ENCODE data around the gene HAVCR2. TPM values are rescaled to one million over a fixed set of nuclear protein-coding genes. Genes with fewer than 3 reads are reported as not detected.
"Not testable (repeated sequence)": the region's sequence is repeated elsewhere in the genome, so short reads cannot be mapped to it uniquely, and the experiment has no call there.

The HAVCR2 gene
- total RNA-seq, 2 experiments from 2014 or later = 30.9 to 34.7 TPM

DNA sequence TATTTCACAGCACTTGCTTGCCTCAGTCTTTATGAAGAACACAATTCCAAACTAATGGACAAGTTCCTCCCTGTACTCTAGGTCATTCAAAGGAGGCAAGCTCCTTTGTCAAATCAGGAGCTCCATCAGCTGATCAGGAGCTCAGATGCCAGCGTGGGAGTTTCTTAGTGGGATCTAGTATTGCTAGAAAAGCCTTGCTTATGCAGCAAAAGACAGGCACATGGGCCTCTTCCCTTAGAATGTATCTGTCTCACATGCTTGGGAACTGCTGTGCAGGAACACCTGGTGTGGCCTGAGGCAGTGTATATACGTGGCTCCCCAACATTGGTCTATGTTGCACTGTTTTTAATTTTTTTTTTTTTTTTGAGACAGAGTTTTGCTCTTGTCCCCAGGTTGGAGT, 28.6 kb downstream of the HAVCR2 start:
- Mint-ChIP-seq H3K27ac (peak overlapping the region; percentile 31), H3K36me3 (ENCODE audit: low read depth) (peaks cover 22% of the 10 kb centered on the region), H3K4me1 (peaks cover 16% of the 10 kb centered on the region), H3K9me3 (no peaks in the 10 kb centered on the region), H3K4me3 (no peak overlapping the region), H3K27me3 (no peaks in the 10 kb centered on the region)
- ChIA-PET POLR2A (no interaction called here), CTCF (no interaction called here)
- DNase-seq = no peak

GRCh38 chr5:157076558-157076957, 32.3 kb downstream of the HAVCR2 start:
- Mint-ChIP-seq H3K27me3 (no peaks in the 10 kb centered on the region), H3K27ac (peak overlapping the region; percentile 54), H3K36me3 (ENCODE audit: low read depth) (peaks cover 11% of the 10 kb centered on the region), H3K4me3 (no peak overlapping the region), H3K9me3 (peaks cover 3% of the 10 kb centered on the region), H3K4me1 (peaks cover 47% of the 10 kb centered on the region)
- ChIA-PET POLR2A (no interaction called here), CTCF (interaction anchor here (0.6 to 1.5 kb wide), 5 partner anchors 15 to 557 kb away, joined by 3 to 4 read pairs (median 4); no protein-coding TSS in a partner anchor)
- no peak for DNase-seq

GRCh38 chr5:157072508-157072907, 36.3 kb downstream of the HAVCR2 start:
- Mint-ChIP-seq H3K4me3 (no peak overlapping the region), H3K9me3 (peaks cover 3% of the 10 kb centered on the region), H3K27ac (peak overlapping the region; percentile 31), H3K27me3 (no peaks in the 10 kb centered on the region), H3K36me3 (ENCODE audit: low read depth) (peaks cover 9% of the 10 kb centered on the region), H3K4me1 (peaks cover 50% of the 10 kb centered on the region)
- ChIA-PET CTCF (interaction anchor here (1.1 to 1.2 kb wide), 2 partner anchors 14 to 26 kb away, joined by 3 to 4 read pairs; partner anchors contain the start of gene HAVCR1), POLR2A (no interaction called here)
- peak; percentile 9 for DNase-seq

DNA sequence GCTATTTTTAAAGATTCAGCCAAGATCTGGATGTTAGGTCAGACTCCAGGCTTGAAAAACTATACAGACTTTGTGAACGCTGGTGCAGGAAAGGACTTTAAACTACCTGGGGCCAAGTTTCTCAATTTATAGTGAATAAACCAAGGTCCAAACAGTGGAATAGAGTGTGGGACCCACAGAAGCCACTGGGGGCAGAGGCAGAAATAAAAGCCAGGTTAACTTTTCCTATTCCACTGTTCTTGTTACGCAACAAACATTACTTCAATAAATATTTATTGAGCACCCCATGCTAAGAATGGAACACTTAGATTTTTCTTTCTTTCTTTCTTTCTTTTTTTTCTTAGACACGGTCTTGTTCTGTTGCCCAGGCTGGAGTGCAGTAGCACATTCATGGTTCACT, 38.9 kb downstream of the HAVCR2 start:
- CTCF ChIA-PET = no interaction called here
- Mint-ChIP-seq H3K36me3 (ENCODE audit: low read depth) (peaks cover 8% of the 10 kb centered on the region), H3K9me3 (peaks cover 3% of the 10 kb centered on the region), H3K4me1 (peaks cover 38% of the 10 kb centered on the region), H3K27me3 (no peaks in the 10 kb centered on the region), H3K27ac (no peak overlapping the region), H3K4me3 (no peak overlapping the region)
- no peak for DNase-seq
- POLR2A ChIA-PET = no interaction called here

- Mint-ChIP-seq H3K4me3 (no peak overlapping the region), H3K4me1 (peaks cover 32% of the 10 kb centered on the region), H3K36me3 (ENCODE audit: low read depth) (peaks cover 3% of the 10 kb centered on the region), H3K9me3 (no peaks in the 10 kb centered on the region), H3K27ac (no peak overlapping the region), H3K27me3 (no peaks in the 10 kb centered on the region)
- ChIA-PET POLR2A (no interaction called here), CTCF (no interaction called here)
- no peak for DNase-seq
These were observed 40.1 kb downstream of the HAVCR2 start for GRCh38 chr5:157068785-157069184.

DNA sequence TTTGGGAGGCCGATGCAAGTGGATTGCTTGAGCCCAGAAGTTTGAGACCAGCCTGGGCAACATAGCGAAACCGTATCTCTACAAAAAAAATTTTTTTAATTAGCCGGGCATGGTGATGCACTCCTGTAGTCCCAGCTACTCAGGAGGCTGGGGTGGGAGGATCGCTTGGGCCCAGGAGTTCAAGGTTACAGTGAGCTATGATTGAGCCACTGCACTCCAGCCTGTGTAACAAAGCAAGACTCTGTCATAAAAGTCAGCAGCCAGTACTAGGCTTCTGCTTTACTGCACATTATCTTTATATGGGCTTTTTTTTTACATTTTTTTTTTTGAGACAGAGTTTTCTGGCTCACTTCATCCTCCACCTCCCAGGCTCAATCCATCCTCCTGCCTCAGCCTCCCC, 40.5 kb downstream of the HAVCR2 start:
- no peak for DNase-seq
- no peaks in the 10 kb centered on the region for H3K9me3 Mint-ChIP-seq
- H3K27me3 Mint-ChIP-seq = no peaks in the 10 kb centered on the region
- no peaks in the 10 kb centered on the region for H3K36me3 Mint-ChIP-seq (ENCODE audit: low read depth)
- peaks cover 28% of the 10 kb centered on the region for H3K4me1 Mint-ChIP-seq
- no peak overlapping the region for H3K4me3 Mint-ChIP-seq
- ChIA-PET POLR2A (no interaction called here), CTCF (no interaction called here)
- H3K27ac Mint-ChIP-seq = no peak overlapping the region

DNA sequence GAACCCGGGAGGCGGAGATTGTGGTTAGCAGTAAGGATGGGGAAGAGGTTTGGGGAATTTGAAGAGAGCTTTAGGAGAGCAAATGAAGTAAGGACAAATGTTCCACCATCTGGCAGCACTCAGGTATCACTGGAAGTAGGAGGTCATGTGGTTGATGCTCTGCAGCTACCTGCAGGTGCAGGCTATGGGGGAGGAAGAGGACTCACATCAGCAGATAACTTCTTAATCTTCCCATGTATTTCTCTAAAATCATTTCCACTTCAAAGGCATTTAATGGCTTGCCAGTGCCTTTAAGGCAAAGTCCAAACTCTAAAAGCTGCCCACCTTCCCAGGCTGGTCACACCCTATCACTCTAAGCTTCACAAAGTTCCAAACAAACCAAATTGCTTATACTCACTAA, 41.8 kb downstream of the HAVCR2 start:
- no peaks in the 10 kb centered on the region for H3K9me3 Mint-ChIP-seq
- H3K36me3 Mint-ChIP-seq (ENCODE audit: low read depth) = no peaks in the 10 kb centered on the region
- ChIA-PET POLR2A (no interaction called here), CTCF (interaction anchor here (1.1 kb wide), 1 partner anchor 8 kb away, joined by 3 read pairs; the partner anchor contains the start of gene HAVCR1)
- H3K27ac Mint-ChIP-seq = no peak overlapping the region
- H3K4me3 Mint-ChIP-seq = no peak overlapping the region
- H3K4me1 Mint-ChIP-seq = peaks cover 15% of the 10 kb centered on the region
- no peaks in the 10 kb centered on the region for H3K27me3 Mint-ChIP-seq
- DNase-seq = no peak

GRCh38 chr5:157066080-157066479, 42.8 kb downstream of the HAVCR2 start:
- DNase-seq = no peak
- Mint-ChIP-seq H3K9me3 (no peaks in the 10 kb centered on the region), H3K4me3 (no peak overlapping the region), H3K27me3 (no peaks in the 10 kb centered on the region), H3K27ac (no peak overlapping the region), H3K36me3 (ENCODE audit: low read depth) (no peaks in the 10 kb centered on the region), H3K4me1 (peaks cover 9% of the 10 kb centered on the region)
- POLR2A ChIA-PET = no interaction called here
- CTCF ChIA-PET = no interaction called here

DNA sequence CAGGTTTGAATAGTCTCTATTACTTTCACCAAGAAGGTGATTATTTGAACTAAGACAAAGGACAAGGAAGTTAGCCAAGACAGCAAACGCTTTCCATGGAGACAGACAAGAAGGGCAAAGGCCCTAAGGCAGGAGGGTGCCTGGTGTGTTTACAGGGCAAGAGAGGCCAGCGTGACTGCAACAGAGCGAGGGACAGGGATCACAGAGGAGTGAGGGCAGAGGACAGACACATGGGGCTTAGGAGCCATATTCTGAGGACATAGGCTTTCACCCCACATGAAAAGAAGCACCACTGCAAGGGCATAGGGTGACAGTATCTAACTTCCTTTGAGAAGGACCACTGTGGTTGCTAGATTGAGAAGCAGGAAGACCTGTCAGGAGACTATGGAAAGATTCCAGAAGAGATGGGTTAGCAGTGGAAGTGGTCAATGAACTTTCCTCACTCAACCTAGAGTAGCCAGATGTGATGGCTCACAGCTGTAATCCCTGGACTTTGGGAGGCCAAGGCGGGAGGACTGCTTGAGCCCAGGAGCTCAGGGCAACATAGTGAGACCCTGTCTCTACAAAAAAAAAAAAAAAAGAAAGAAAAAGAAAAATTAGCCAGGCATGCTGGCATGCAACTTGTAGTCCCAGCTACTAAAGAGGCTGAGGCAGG, 44.9 kb downstream of the HAVCR2 start:
- H3K27me3 Mint-ChIP-seq = no peaks in the 10 kb centered on the region
- no peak overlapping the region for H3K27ac Mint-ChIP-seq
- H3K4me1 Mint-ChIP-seq = peaks cover 8% of the 10 kb centered on the region
- no peak for DNase-seq
- no peak overlapping the region for H3K4me3 Mint-ChIP-seq
- ChIA-PET CTCF (interaction anchor here (0.9 to 1.4 kb wide), 2 partner anchors 11 to 13 kb away, joined by 4 to 6 read pairs; no protein-coding TSS in a partner anchor), POLR2A (no interaction called here)
- H3K9me3 Mint-ChIP-seq = no peaks in the 10 kb centered on the region
- no peaks in the 10 kb centered on the region for H3K36me3 Mint-ChIP-seq (ENCODE audit: low read depth)

DNA sequence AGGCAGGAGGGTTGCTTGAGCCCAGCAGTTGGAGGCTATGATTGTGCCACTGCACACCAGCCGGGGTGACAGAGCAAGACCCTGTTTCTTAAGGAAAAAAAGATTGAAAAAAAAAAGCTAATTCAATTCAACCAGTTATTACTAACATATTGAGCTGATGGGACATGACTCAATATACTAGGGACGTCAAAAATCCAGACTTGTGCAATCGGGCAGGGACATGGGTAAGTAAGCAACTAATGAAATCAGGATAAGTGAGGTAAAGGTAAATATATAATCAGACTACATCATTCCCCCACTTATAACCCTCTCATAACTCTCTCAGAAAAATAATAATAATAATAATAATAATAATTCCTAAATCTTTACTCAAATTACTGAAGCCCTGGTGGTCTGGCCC, 49.0 kb downstream of the HAVCR2 start:
- Mint-ChIP-seq H3K9me3 (no peaks in the 10 kb centered on the region), H3K4me3 (no peak overlapping the region), H3K4me1 (peaks cover 3% of the 10 kb centered on the region), H3K27ac (no peak overlapping the region), H3K36me3 (ENCODE audit: low read depth) (no peaks in the 10 kb centered on the region), H3K27me3 (no peaks in the 10 kb centered on the region)
- ChIA-PET CTCF (interaction anchor here (0.6 to 1.7 kb wide), 2 partner anchors 10 to 311 kb away, joined by 3 to 9 read pairs; no protein-coding TSS in a partner anchor), POLR2A (no interaction called here)
- DNase-seq = no peak

- CTCF ChIA-PET = interaction anchor here (1.0 to 1.7 kb wide), 5 partner anchors 8 to 14 kb away, joined by 3 to 9 read pairs (median 4); no protein-coding TSS in a partner anchor
- POLR2A ChIA-PET = no interaction called here
- no peaks in the 10 kb centered on the region for H3K36me3 Mint-ChIP-seq (ENCODE audit: low read depth)
These were observed 49.7 kb downstream of the HAVCR2 start, which contains the start of gene HAVCR1 for GRCh38 chr5:157059093-157059539. TSS of gene HAVCR1 (minus strand) at chr5:157059116. CDS start at chr5:157057943, 1,173 bp downstream.

DNA sequence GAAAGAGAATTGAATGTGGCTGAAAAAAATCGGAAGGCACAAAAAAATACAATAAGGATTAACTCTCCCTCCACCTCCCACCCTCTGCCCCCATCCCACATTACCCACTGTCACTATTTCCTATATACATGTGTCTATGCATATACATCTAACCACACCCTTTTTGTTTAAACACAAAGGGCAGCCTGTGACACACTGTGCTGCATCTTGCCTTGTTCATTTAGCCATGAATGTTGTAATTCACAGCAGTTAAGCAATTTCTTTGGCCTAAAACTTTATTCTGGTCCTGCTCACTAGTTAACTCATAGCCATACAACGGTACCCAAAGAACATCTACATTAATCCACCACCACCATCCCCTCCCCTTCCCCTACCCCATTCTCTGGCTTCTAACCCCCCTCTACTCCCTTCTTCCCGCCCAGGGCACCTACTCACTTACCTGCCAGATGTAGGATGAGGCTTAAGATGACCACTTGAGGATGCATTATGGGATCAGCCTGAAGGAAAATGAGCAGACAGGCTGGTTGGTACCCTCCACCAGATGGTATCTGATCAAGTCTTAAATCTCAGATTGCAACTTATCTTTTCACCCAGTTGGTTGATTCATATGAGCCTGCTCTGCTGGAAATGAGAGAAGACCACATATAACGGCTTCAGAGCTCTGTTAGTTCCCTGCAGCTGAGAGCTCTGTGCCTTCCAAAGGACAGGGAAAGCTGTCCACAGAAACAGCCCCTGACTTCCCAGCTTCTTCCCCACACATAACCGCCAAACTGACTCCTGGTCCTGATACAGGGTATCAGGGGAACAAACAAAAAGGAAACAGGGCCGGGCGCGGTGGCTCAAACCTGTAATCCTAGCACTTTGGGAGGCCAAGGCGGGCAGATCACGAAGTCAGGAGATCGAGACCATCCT, 51.1 kb downstream of the HAVCR2 start:
- no peaks in the 10 kb centered on the region for H3K36me3 Mint-ChIP-seq (ENCODE audit: low read depth)
- H3K27ac Mint-ChIP-seq = no peak overlapping the region
- POLR2A ChIA-PET = no interaction called here
- no peaks in the 10 kb centered on the region for H3K27me3 Mint-ChIP-seq
- no peak for DNase-seq
- peaks cover 3% of the 10 kb centered on the region for H3K4me1 Mint-ChIP-seq
- CTCF ChIA-PET = interaction anchor here (1.6 kb wide), 1 partner anchor 15 kb away, joined by 4 read pairs; no protein-coding TSS in a partner anchor
- H3K9me3 Mint-ChIP-seq = no peaks in the 10 kb centered on the region
- no peak overlapping the region for H3K4me3 Mint-ChIP-seq

More at GRCh38 chr5:157059093-157059539, 49.7 kb downstream of the HAVCR2 start, which contains the start of gene HAVCR1:
- no peak for DNase-seq
- Mint-ChIP-seq H3K27me3 (no peaks in the 10 kb centered on the region), H3K4me1 (peaks cover 3% of the 10 kb centered on the region), H3K27ac (no peak within 1 kb of the TSS), H3K9me3 (no peaks in the 10 kb centered on the region), H3K4me3 (no peak within 1 kb of the TSS)

GRCh38 chr5:157056848-157057247, 52.0 kb downstream of the HAVCR2 start:
- CTCF ChIA-PET; H3K4me1 Mint-ChIP-seq; H3K27me3 Mint-ChIP-seq; H3K36me3 Mint-ChIP-seq (ENCODE audit: low read depth); DNase-seq; H3K9me3 Mint-ChIP-seq; H3K4me3 Mint-ChIP-seq; POLR2A ChIA-PET; H3K27ac Mint-ChIP-seq: not testable (repeated sequence)
